WTC11 (cell line): Measurements from ENCODE around the gene ADGRF5. TPM values are rescaled to one million over a fixed set of nuclear protein-coding genes. Genes with fewer than 3 reads are reported as not detected.

Experiments used
- ATAC-seq: fragments of 200-7000 bp; cut with Tn5 transposase; 2 replicates; pipeline ENCODE4 v1.10.0; 2021; ENCODE audit warnings: mild to moderate bottlenecking, moderate library complexity
- CTCF ChIA-PET: fragments of 300-600 bp; sonication (Branson Sonifier 250); formaldehyde crosslinking; loops from one replicate; lab custom pipeline; 2021; ENCODE audit warnings: antibody characterized with exemption; lab: Charles Lee
- POLR2A ChIA-PET: fragments of 350-600 bp; sonication (Branson Sonifier 250); formaldehyde crosslinking; loops from one replicate; lab custom pipeline; 2021; ENCODE audit warnings: antibody characterized with exemption; lab: Charles Lee
- DNase-seq: peaks from one replicate; pipeline ENCODE4 v3.0.0; 2021; ENCODE audit warnings: low spot score
- H3K27ac Mint-ChIP-seq: 2 replicates; pipeline ENCODE4 v1.8.0; 2021; ENCODE audit warnings: mixed read lengths
- H3K27me3 Mint-ChIP-seq: 2 replicates; pipeline ENCODE4 v1.8.0; 2021; ENCODE audit warnings: low read depth, mild to moderate bottlenecking, moderate library complexity, mixed read lengths
- H3K36me3 Mint-ChIP-seq: 2 replicates; pipeline ENCODE4 v1.8.0; 2021; ENCODE audit warnings: mixed read lengths
- H3K4me1 Mint-ChIP-seq: 2 replicates; pipeline ENCODE4 v1.8.0; 2022; ENCODE audit warnings: mixed read lengths
- H3K4me3 Mint-ChIP-seq: 2 replicates; pipeline ENCODE4 v1.8.0; 2021; ENCODE audit warnings: mild to moderate bottlenecking, moderate library complexity, mixed read lengths
- H3K9me3 Mint-ChIP-seq: 2 replicates; pipeline ENCODE4 v1.8.0; 2021; ENCODE audit warnings: mixed read lengths
- CBFB ChIP-seq: sonication (generic); formaldehyde crosslinking; IDR thresholded peaks from 2 replicates; pipeline ENCODE4 v1.8.1; 2022; ENCODE audit warnings: mild to moderate bottlenecking, low read depth, missing genetic modification reagents
- E2F1 ChIP-seq: sonication (generic); formaldehyde crosslinking; IDR thresholded peaks from 2 replicates; pipeline ENCODE4 v1.8.0; 2022; ENCODE audit warnings: mild to moderate bottlenecking, missing genetic modification reagents
- HMGXB4 ChIP-seq: sonication (generic); formaldehyde crosslinking; IDR thresholded peaks from 2 replicates; pipeline ENCODE4 v1.8.1; 2023; ENCODE audit warnings: mild to moderate bottlenecking, moderate library complexity, missing genetic modification reagents
- MAX ChIP-seq: sonication (generic); formaldehyde crosslinking; IDR thresholded peaks from 2 replicates; pipeline ENCODE4 v1.8.0; 2022; ENCODE audit warnings: mild to moderate bottlenecking, missing genetic modification reagents
- NFYB ChIP-seq: sonication (generic); formaldehyde crosslinking; conservative IDR thresholded peaks from 2 replicates; pipeline ENCODE4 v1.8.0; 2022; ENCODE audit warnings: low read depth, missing genetic modification reagents
- PRDM15 ChIP-seq: sonication (generic); formaldehyde crosslinking; IDR thresholded peaks from 2 replicates; pipeline ENCODE4 v1.8.0; 2022; ENCODE audit warnings: missing genetic modification reagents
- TEAD4 ChIP-seq: sonication (generic); formaldehyde crosslinking; IDR thresholded peaks from 2 replicates; pipeline ENCODE4 v1.8.0; 2022; ENCODE audit warnings: mild to moderate bottlenecking, missing genetic modification reagents
- ZNF396 ChIP-seq: fragments of 250-450 bp; sonication (Bioruptor Pico); IDR thresholded peaks from 2 replicates; pipeline ENCODE4 v1.8.0; 2021; ENCODE audit warnings: mild to moderate bottlenecking, moderate library complexity, borderline replicate concordance
- ZNF425 ChIP-seq: fragments of 250-450 bp; sonication (Bioruptor Pico); conservative IDR thresholded peaks from 2 replicates; pipeline ENCODE4 v1.9.0; 2021; ENCODE audit warnings: mild to moderate bottlenecking
- total RNA-seq: library from RNA; stranded (reverse); gene quantifications from 3 replicates; pipeline ENCODE4 v1.2.3, GENCODE V29; 2021
- TF ChIP-seq, protein P1 (sequence below): sonication (generic); formaldehyde crosslinking; IDR thresholded peaks from 2 replicates; pipeline ENCODE4 v1.8.1; 2023; ENCODE audit warnings: mild to moderate bottlenecking, missing genetic modification reagents, borderline replicate concordance
- TF ChIP-seq, protein P2 (sequence below): sonication (generic); formaldehyde crosslinking; IDR thresholded peaks from 2 replicates; pipeline ENCODE4 v1.8.1; 2022; ENCODE audit warnings: low read depth, mild to moderate bottlenecking, moderate library complexity, missing genetic modification reagents, borderline replicate concordance
- TF ChIP-seq, protein P3 (sequence below): sonication (generic); formaldehyde crosslinking; IDR thresholded peaks from 2 replicates; pipeline ENCODE4 v1.8.1; 2022; ENCODE audit warnings: missing genetic modification reagents, borderline replicate concordance
- TF ChIP-seq, protein P4 (sequence below): sonication (generic); formaldehyde crosslinking; IDR thresholded peaks from 2 replicates; pipeline ENCODE4 v1.8.0; 2022; ENCODE audit warnings: mild to moderate bottlenecking, missing genetic modification reagents
- TF ChIP-seq, protein P5 (sequence below): sonication (generic); formaldehyde crosslinking; IDR thresholded peaks from 2 replicates; pipeline ENCODE4 v1.8.0; 2023; ENCODE audit warnings: mild to moderate bottlenecking, missing genetic modification reagents

Gene ADGRF5
- total RNA-seq, 1 experiment from 2014 or later = 0.24 TPM

DNA sequence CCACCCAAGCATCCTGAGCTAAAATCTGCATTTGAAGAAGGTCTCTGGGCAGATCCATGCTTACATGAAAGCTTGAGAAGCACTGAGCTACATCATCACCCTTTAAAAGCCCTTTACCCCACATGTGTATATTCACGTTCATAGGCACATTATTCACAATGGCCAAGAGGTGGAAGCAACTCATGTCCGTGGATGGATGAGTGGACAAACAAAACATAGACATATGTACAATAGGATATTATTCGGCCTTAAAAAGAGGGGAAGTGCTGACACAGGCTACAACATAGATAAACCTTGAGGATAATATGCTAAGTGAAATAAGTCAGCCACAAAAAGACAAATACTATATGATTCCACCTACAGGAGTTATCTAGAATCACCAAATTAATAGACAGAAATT, 17.6 kb downstream of the ADGRF5 start:
- Mint-ChIP-seq H3K9me3 (no peaks in the 10 kb centered on the region), H3K27ac (no peak overlapping the region), H3K4me1 (peaks cover 21% of the 10 kb centered on the region), H3K27me3 (no peaks in the 10 kb centered on the region), H3K36me3 (no peaks in the 10 kb centered on the region), H3K4me3 (no peak overlapping the region)
- ATAC-seq (no peak), DNase-seq (no peak)
- TF ChIP-seq PRDM15 (CRISPR knock-in tag) (no peak), ZNF396 (CRISPR knock-in tag) (no peak), ZNF425 (no peak), HMGXB4 (no peak), NFYB (CRISPR knock-in tag) (no peak), MAX (CRISPR knock-in tag) (no peak), CBFB (CRISPR knock-in tag) (no peak), TEAD4 (no peak), E2F1 (CRISPR knock-in tag) (no peak)
- TF ChIP-seq, protein P1, sequence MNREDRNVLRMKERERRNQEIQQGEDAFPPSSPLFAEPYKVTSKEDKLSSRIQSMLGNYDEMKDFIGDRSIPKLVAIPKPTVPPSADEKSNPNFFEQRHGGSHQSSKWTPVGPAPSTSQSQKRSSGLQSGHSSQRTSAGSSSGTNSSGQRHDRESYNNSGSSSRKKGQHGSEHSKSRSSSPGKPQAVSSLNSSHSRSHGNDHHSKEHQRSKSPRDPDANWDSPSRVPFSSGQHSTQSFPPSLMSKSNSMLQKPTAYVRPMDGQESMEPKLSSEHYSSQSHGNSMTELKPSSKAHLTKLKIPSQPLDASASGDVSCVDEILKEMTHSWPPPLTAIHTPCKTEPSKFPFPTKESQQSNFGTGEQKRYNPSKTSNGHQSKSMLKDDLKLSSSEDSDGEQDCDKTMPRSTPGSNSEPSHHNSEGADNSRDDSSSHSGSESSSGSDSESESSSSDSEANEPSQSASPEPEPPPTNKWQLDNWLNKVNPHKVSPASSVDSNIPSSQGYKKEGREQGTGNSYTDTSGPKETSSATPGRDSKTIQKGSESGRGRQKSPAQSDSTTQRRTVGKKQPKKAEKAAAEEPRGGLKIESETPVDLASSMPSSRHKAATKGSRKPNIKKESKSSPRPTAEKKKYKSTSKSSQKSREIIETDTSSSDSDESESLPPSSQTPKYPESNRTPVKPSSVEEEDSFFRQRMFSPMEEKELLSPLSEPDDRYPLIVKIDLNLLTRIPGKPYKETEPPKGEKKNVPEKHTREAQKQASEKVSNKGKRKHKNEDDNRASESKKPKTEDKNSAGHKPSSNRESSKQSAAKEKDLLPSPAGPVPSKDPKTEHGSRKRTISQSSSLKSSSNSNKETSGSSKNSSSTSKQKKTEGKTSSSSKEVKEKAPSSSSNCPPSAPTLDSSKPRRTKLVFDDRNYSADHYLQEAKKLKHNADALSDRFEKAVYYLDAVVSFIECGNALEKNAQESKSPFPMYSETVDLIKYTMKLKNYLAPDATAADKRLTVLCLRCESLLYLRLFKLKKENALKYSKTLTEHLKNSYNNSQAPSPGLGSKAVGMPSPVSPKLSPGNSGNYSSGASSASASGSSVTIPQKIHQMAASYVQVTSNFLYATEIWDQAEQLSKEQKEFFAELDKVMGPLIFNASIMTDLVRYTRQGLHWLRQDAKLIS (CRISPR knock-in tag) = no peak
- TF ChIP-seq, protein P2, sequence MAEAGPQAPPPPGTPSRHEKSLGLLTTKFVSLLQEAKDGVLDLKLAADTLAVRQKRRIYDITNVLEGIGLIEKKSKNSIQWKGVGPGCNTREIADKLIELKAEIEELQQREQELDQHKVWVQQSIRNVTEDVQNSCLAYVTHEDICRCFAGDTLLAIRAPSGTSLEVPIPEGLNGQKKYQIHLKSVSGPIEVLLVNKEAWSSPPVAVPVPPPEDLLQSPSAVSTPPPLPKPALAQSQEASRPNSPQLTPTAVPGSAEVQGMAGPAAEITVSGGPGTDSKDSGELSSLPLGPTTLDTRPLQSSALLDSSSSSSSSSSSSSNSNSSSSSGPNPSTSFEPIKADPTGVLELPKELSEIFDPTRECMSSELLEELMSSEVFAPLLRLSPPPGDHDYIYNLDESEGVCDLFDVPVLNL (CRISPR knock-in tag) = no peak
- TF ChIP-seq, protein P3, sequence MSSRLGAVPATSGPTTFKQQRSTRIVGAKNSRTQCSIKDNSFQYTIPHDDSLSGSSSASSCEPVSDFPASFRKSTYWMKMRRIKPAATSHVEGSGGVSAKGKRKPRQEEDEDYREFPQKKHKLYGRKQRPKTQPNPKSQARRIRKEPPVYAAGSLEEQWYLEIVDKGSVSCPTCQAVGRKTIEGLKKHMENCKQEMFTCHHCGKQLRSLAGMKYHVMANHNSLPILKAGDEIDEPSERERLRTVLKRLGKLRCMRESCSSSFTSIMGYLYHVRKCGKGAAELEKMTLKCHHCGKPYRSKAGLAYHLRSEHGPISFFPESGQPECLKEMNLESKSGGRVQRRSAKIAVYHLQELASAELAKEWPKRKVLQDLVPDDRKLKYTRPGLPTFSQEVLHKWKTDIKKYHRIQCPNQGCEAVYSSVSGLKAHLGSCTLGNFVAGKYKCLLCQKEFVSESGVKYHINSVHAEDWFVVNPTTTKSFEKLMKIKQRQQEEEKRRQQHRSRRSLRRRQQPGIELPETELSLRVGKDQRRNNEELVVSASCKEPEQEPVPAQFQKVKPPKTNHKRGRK (CRISPR knock-in tag) = no peak
- TF ChIP-seq, protein P4, sequence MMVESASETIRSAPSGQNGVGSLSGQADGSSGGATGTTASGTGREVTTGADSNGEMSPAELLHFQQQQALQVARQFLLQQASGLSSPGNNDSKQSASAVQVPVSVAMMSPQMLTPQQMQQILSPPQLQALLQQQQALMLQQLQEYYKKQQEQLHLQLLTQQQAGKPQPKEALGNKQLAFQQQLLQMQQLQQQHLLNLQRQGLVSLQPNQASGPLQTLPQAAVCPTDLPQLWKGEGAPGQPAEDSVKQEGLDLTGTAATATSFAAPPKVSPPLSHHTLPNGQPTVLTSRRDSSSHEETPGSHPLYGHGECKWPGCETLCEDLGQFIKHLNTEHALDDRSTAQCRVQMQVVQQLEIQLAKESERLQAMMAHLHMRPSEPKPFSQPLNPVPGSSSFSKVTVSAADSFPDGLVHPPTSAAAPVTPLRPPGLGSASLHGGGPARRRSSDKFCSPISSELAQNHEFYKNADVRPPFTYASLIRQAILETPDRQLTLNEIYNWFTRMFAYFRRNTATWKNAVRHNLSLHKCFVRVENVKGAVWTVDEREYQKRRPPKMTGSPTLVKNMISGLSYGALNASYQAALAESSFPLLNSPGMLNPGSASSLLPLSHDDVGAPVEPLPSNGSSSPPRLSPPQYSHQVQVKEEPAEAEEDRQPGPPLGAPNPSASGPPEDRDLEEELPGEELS = no peak
- TF ChIP-seq, protein P5, sequence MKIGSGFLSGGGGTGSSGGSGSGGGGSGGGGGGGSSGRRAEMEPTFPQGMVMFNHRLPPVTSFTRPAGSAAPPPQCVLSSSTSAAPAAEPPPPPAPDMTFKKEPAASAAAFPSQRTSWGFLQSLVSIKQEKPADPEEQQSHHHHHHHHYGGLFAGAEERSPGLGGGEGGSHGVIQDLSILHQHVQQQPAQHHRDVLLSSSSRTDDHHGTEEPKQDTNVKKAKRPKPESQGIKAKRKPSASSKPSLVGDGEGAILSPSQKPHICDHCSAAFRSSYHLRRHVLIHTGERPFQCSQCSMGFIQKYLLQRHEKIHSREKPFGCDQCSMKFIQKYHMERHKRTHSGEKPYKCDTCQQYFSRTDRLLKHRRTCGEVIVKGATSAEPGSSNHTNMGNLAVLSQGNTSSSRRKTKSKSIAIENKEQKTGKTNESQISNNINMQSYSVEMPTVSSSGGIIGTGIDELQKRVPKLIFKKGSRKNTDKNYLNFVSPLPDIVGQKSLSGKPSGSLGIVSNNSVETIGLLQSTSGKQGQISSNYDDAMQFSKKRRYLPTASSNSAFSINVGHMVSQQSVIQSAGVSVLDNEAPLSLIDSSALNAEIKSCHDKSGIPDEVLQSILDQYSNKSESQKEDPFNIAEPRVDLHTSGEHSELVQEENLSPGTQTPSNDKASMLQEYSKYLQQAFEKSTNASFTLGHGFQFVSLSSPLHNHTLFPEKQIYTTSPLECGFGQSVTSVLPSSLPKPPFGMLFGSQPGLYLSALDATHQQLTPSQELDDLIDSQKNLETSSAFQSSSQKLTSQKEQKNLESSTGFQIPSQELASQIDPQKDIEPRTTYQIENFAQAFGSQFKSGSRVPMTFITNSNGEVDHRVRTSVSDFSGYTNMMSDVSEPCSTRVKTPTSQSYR (CRISPR knock-in tag) = no peak
- ChIA-PET POLR2A (no interaction called here), CTCF (interaction anchor here (1.2 to 1.4 kb wide), 2 partner anchors 55 to 67 kb away, joined by 3 to 4 read pairs; no protein-coding TSS in a partner anchor)
